Large intestine (tissue), 3 donors: Measurements from ENCODE around the gene HILPDA. TPM values are rescaled to one million over a fixed set of nuclear protein-coding genes. Genes with fewer than 3 reads are reported as not detected.
"Not testable (repeated sequence)": the region's sequence is repeated elsewhere in the genome, so short reads cannot be mapped to it uniquely, and the experiment has no call there.

Experiments used
- DNase-seq, 2 donors: peaks; one replicate each; pipeline versions ENCODE4 v3.0.0 to v3.0.0-alpha.2; 2013
- H3K27ac ChIP-seq: one replicate; pipeline ENCODE4 v1.5.1; 2013; ENCODE audit warnings: low read length
- H3K27me3 ChIP-seq: 2 replicates; pipeline ENCODE4 v1.6.1; 2013; ENCODE audit warnings: low read length; ENCODE audit not compliant: control insufficient read depth, insufficient read depth
- H3K36me3 ChIP-seq: 2 replicates; pipeline ENCODE4 v1.6.1; 2013; ENCODE audit warnings: low read length; ENCODE audit not compliant: control insufficient read depth, insufficient read depth
- H3K4me1 ChIP-seq: one replicate; pipeline ENCODE4 v1.6.1; 2013; ENCODE audit warnings: low read length; ENCODE audit not compliant: control insufficient read depth, insufficient read depth
- H3K4me3 ChIP-seq: one replicate; pipeline ENCODE4 v1.5.1; 2013; ENCODE audit warnings: low read length
- H3K9me3 ChIP-seq: one replicate; pipeline ENCODE4 v1.6.1; 2013; ENCODE audit warnings: mild to moderate bottlenecking, low read depth, low read length, moderate library complexity; ENCODE audit not compliant: control insufficient read depth
- WGBS: methylation state at CpG from one replicate; pipeline ENCODE4 v1.1.5; 2013; ENCODE audit warnings: low lambda C conversion rate; ENCODE audit not compliant: insufficient coverage; 5-methylcytosine and 5-hydroxymethylcytosine counted together
- polyA plus RNA-seq: library from polyadenylated mRNA; unstranded; fragments of 120-200 nt; gene quantifications from one replicate; pipeline ENCODE4 v1.2.1, GENCODE V29; 2013

Gene HILPDA
- polyA plus RNA-seq, 1 donor, result 17.3 TPM

DNA sequence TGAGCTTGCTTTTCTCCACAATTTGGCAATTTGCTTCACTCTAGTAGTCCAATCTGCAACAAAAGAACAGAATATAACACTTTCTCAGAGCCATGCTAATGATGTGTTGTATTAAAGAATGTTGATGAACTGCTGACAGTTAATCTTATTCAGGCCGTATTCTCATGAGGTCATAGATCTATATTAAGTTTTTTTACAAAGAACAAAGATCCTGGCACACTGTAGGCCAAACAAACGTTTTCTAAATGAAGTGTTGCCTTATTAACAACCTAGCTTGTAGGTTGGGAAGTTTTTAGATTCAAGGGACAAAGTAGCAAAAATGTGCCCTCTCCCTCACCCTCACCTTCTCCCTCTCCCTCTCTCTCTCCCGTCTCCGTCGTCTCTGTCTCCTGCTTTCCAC lies 6.8 kb downstream of the HILPDA start:
- no peak overlapping the region for H3K27ac ChIP-seq
- no CpG with 5 or more reads among the region's 5 CpGs for WGBS
- peaks cover under 1% of the 10 kb centered on the region for H3K36me3 ChIP-seq

DNA sequence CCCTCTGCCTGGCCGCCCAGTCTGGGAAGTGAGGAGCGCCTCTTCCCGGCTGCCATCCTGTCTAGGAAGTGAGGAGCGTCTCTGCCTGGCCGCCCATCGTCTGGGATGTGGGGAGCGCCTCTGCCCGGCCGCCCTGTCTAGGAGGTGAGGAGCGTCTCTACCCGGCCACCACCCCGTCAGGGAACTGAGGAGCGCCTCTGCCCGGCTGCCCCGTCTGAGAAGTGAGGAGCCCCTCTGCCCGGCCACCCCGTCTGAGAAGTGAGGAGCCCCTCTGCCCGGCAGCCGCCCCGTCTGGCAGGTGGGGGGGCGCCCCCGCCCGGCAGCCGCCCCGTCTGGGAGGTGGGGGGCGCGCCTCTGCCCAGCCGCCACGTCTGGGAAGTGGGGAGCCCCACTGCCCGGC lies 7.7 kb downstream of the HILPDA start:
- not testable (repeated sequence) for H3K27ac ChIP-seq, H3K4me1 ChIP-seq, H3K27me3 ChIP-seq, H3K9me3 ChIP-seq, H3K4me3 ChIP-seq, H3K36me3 ChIP-seq, DNase-seq
- no CpG with 5 or more reads among the region's 30 CpGs for WGBS

More for the DNA sequence above, 6.8 kb downstream of the HILPDA start:
- Histone ChIP-seq H3K27me3 (no peaks in the 10 kb centered on the region), H3K4me1 (peaks cover 4% of the 10 kb centered on the region), H3K9me3 (peaks cover 3% of the 10 kb centered on the region), H3K4me3 (no peak overlapping the region)
- DNase-seq, result no peak

DNA sequence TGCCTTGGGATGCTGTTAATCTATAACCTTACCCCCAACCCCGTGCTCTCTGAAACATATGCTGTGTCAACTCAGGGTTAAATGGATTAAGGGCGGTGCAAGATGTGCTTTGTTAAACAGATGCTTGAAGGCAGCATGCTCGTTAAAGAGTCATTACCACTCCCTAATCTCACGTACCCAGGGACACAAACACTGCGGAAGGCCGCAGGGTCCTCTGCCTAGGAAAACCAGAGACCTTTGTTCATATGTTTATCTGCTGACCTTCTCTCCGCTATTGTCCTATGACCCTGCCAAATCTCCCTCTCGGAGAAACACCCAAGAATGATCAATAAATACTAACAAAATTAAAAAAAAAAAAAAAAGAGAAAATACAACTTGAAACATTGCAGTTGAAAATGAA lies 8.3 kb downstream of the HILPDA start:
- not testable (repeated sequence) for H3K4me3 ChIP-seq, H3K27me3 ChIP-seq, H3K4me1 ChIP-seq, DNase-seq, H3K36me3 ChIP-seq, H3K27ac ChIP-seq, H3K9me3 ChIP-seq
- WGBS, result no CpG with 5 or more reads among the region's 8 CpGs

DNA sequence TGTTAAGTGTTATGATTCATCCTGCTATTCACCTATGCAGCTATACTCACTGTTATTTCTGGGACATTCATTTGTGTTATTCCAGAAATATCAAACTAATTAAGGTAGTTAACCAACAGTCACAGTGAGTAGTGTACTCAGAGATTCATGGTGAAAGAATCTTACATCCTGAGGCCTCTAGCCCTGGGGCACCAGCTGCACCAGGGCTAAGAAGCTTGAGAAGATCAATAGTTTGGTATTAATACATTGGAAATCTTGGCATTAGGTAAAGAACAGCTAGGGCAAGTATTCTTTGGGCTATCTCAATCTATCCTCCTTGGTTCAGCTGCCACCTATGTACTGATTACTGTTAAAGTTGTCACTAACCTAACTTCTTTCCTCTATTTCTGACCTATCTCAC lies 11.2 kb downstream of the HILPDA start:
- H3K27me3 ChIP-seq, H3K27ac ChIP-seq, DNase-seq, H3K4me1 ChIP-seq, H3K9me3 ChIP-seq, H3K4me3 ChIP-seq, H3K36me3 ChIP-seq: not testable (repeated sequence)

DNA sequence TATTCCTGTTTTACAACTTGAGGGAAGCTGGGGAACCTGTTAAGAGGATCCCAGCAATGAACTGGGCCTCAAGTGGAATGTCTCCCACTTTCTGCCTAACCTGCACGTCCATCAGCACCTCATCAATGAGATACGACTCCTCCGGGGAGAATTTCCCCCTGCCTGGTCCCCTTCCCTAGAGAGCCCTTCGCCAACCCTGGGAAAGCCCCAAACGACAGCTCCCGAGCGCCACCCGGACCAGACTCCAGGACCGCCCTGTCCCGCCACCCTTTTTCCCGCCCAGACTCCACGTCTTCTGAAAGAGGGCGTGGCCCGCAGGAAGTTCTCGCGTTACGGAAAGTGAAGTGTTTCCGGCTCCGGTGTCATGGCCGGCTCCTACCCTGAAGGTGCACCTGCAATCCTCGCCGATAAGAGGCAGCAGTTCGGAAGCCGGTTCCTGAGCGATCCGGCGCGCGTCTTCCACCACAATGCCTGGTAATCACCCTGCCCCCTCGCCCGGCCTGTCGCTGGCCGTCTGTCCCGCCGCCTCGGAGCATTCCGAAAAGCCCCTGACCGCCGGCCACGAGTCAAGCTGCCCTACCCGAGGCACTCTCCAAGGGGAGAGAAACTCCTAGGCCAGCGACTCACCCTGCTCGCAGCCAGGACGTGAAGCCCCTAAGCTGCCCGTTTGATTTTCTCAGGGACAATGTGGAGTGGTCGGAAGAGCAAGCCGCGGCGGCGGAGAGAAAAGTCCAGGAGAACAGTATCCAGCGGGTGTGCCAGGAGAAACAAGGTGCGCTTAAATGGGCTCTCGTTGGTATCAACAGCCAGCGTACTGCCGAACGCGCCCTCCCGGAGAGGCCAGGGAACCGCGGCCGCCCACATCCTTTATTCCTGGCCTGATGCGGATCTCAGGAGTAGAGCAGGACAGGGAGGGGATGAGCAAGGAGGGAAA lies 21.0 kb downstream of the HILPDA start, which contains the start of gene METTL2B:
TSS of gene METTL2B (plus strand) at position 347 of the 934 bp plus-strand sequence. CDS start at position 365, 18 bp downstream.
- H3K27me3 ChIP-seq, H3K9me3 ChIP-seq, H3K36me3 ChIP-seq, H3K4me1 ChIP-seq: not testable (repeated sequence)
- WGBS, result no CpG with 5 or more reads among the region's 62 CpGs
- peak within 1 kb of the TSS; percentile 82 for H3K27ac ChIP-seq
- peak; percentile 92 to 94 for DNase-seq
- peak within 1 kb of the TSS; percentile 87 for H3K4me3 ChIP-seq

DNA sequence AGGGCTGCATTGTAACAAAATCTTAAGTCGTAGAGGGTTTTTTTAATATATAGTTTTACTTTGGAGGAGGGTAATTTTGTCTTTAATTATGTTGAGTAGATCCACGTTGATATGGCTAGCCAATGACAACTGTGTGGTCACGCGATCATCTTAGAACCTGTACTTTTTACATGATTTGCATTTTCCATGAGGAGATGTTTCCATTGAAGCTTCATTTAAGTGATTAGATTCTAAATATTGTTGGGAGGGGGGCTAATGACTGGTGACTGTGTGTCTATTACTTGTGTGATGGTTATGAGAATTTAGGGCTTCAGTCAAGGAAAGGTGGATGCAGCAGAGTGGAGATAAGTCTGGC lies 21.6 kb downstream of the HILPDA start:
- H3K27me3 ChIP-seq, H3K4me1 ChIP-seq, DNase-seq, H3K36me3 ChIP-seq, H3K9me3 ChIP-seq: not testable (repeated sequence)
- WGBS, result 0% methylated on average over 1 of the region's 4 CpGs
- Histone ChIP-seq H3K4me3 (peak overlapping the region; percentile 87), H3K27ac (peak overlapping the region; percentile 82)

DNA sequence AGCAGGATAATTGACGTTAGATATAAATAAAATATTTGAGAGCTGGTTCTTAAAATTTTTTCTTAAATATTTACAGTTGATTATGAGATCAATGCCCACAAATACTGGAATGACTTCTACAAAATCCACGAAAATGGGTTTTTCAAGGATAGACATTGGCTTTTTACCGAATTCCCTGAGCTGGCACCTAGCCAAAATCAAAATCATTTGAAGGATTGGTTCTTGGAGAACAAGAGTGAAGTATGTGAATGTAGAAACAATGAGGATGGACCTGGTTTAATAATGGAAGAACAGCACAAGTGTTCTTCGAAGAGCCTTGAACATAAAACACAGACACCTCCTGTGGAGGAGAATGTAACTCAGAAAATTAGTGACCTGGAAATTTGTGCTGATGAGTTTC lies 23.4 kb downstream of the HILPDA start:
- DNase-seq, H3K9me3 ChIP-seq, H3K4me1 ChIP-seq, H3K27ac ChIP-seq, H3K4me3 ChIP-seq, H3K27me3 ChIP-seq: not testable (repeated sequence)
- WGBS, result 100% methylated on average over 1 of the region's 4 CpGs
- H3K36me3 ChIP-seq, result peaks cover 12% of the 10 kb centered on the region

DNA sequence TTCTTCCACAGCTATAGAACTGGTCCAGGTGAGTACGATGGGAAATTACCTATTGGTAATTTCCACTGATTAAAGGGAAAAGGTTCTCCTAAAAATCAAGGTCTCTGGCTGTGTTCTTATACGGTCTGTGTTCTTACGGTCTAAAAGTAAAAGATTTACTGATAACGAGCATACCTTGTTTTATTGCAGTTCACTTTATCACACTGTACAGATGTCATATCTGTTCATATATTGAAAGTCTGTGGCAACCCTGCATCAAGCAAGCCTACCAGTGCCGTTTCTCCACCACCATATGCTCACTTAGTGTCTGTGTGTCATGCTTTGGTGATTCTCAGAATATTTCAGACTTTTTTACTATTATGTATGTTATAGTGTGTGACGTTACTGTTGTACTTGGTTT lies 32.5 kb downstream of the HILPDA start:
- not testable (repeated sequence) for DNase-seq, H3K27ac ChIP-seq, H3K4me3 ChIP-seq, H3K27me3 ChIP-seq, H3K4me1 ChIP-seq, H3K9me3 ChIP-seq
- no CpG with 5 or more reads among the region's 6 CpGs for WGBS
- H3K36me3 ChIP-seq, result peaks cover 10% of the 10 kb centered on the region

DNA sequence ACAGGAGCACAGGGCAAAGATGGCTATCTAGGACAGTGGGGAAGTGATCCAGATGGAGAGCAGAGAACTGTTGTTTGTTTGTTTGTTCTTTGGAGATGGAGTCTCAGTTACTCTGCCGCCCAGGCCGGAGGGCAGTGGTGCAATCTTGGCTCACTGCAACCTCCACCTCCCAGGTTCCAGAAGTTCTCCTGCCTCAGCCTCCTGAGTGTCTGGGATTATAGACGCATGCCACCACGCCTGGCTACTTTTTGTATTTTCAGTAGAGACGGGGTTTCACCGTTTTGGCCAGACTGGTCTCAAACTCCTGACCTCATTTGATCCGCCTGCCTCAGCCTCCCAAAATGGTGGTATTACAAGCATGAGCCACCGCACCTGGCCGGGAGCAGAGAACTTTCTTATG lies 41.7 kb downstream of the HILPDA start:
- Histone ChIP-seq H3K27me3 (no peaks in the 10 kb centered on the region), H3K4me1 (no peaks in the 10 kb centered on the region), H3K4me3 (no peak overlapping the region), H3K27ac (no peak overlapping the region), H3K36me3 (peaks cover 41% of the 10 kb centered on the region), H3K9me3 (no peaks in the 10 kb centered on the region)
- DNase-seq, result no peak
- no CpG with 5 or more reads among the region's 9 CpGs for WGBS

DNA sequence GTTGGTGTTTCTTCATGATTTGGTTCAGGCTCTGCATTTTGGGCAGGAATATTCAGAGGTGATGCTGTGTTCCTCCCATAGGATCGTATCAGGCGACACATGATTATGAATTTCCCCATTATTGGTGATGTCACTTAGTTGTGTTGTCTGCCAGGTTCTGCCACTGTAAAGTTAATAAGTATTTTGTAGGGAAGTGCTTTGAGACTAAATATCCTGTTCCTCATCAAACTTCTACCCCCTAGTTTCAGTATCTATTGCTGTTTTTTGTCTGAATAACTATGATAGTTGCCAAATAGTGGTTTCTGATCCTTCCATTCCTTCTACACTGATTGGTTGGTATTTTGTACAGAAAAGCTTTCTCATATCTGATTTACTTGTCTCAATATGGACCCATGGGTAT lies 49.7 kb downstream of the HILPDA start:
- H3K27me3 ChIP-seq, H3K4me3 ChIP-seq, DNase-seq, H3K4me1 ChIP-seq, H3K9me3 ChIP-seq, H3K27ac ChIP-seq: not testable (repeated sequence)
- H3K36me3 ChIP-seq, result peaks cover 13% of the 10 kb centered on the region
- no CpG with 5 or more reads among the region's 2 CpGs for WGBS

DNA sequence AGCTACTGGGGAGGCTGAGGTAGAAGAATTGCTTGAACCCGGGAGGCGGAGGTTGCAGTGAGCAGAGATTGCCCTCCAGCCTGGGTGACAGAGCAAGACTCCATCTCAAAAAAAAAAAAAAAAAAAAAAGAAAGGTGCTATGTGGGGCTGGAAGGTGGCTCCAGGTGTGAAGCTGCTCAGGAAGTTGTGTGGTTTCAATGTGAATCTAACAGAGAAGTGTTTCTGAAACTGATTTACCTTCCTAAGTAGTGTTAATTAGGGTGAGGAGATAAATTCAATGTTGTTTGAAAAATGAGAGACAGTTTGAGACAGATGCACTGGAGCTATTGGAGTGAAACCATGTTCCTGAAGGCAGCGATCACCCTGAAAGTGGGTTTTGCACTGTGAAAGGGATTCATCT lies 51.1 kb downstream of the HILPDA start:
- 100% methylated on average over 1 of the region's 3 CpGs for WGBS
- not testable (repeated sequence) for H3K27me3 ChIP-seq, H3K4me3 ChIP-seq, H3K4me1 ChIP-seq, H3K36me3 ChIP-seq, DNase-seq, H3K9me3 ChIP-seq, H3K27ac ChIP-seq
